Stimulated activated CD8-positive, alpha-beta memory T cell treated with anti-CD3 and anti-CD28 coated beads, Interleukin-7, amount 100 ng/mL, for 24 hours (primary cell): Measurements from ENCODE around the gene IREB2.
"Not testable (repeated sequence)": the region's sequence is repeated elsewhere in the genome, so short reads cannot be mapped to it uniquely, and the experiment has no call there.

Experiments used
- DNase-seq: peaks from one replicate; pipeline ENCODE4 v3.0.0-alpha.2; 2020; ENCODE audit warnings: low read depth

Gene IREB2

GRCh38 chr15:78434134-78434533 is 3.9 kb upstream of the IREB2 start:
- no peak for DNase-seq

GRCh38 chr15:78434711-78435110 is 3.3 kb upstream of the IREB2 start:
- not testable (repeated sequence) for DNase-seq

- DNase-seq, result peak; percentile 16
Measured at GRCh38 chr15:78437107-78437761, 782 bp upstream of the IREB2 start.

- DNase-seq, result no peak
Measured at GRCh38 chr15:78438619-78439285, 736 bp downstream of the IREB2 start.

GRCh38 chr15:78440375-78441373 is 2.7 kb downstream of the IREB2 start:
- DNase-seq, result no peak

GRCh38 chr15:78444255-78444654 is 6.2 kb downstream of the IREB2 start:
- DNase-seq, result no peak

- DNase-seq, result no peak
Measured at GRCh38 chr15:78445875-78446274, 7.9 kb downstream of the IREB2 start.

GRCh38 chr15:78446551-78446950 is 8.5 kb downstream of the IREB2 start:
- no peak for DNase-seq

GRCh38 chr15:78448441-78449219 is 10.6 kb downstream of the IREB2 start:
- DNase-seq, result no peak

- no peak for DNase-seq
Measured at GRCh38 chr15:78449220-78449999, 11.4 kb downstream of the IREB2 start.

- DNase-seq, result no peak
Measured at GRCh38 chr15:78450285-78450858, 12.4 kb downstream of the IREB2 start.

- no peak for DNase-seq
Measured at GRCh38 chr15:78452485-78452884, 14.5 kb downstream of the IREB2 start.

GRCh38 chr15:78453447-78453846 is 15.4 kb downstream of the IREB2 start:
- no peak for DNase-seq

GRCh38 chr15:78454992-78455391 is 17.0 kb downstream of the IREB2 start:
- no peak for DNase-seq

GRCh38 chr15:78455749-78456148 is 17.7 kb downstream of the IREB2 start:
- no peak for DNase-seq

GRCh38 chr15:78456426-78456825 is 18.4 kb downstream of the IREB2 start:
- DNase-seq, result no peak

- no peak for DNase-seq
Measured at GRCh38 chr15:78457101-78457500, 19.1 kb downstream of the IREB2 start.

- DNase-seq, result no peak
Measured at GRCh38 chr15:78460737-78461136, 22.7 kb downstream of the IREB2 start.

- DNase-seq, result no peak
Measured at GRCh38 chr15:78461171-78461888, 23.3 kb downstream of the IREB2 start.

- DNase-seq, result no peak
Measured at GRCh38 chr15:78469031-78469430, 31.0 kb downstream of the IREB2 start.
